ENCODE data around the gene VGLL2.

Gene VGLL2

DNA sequence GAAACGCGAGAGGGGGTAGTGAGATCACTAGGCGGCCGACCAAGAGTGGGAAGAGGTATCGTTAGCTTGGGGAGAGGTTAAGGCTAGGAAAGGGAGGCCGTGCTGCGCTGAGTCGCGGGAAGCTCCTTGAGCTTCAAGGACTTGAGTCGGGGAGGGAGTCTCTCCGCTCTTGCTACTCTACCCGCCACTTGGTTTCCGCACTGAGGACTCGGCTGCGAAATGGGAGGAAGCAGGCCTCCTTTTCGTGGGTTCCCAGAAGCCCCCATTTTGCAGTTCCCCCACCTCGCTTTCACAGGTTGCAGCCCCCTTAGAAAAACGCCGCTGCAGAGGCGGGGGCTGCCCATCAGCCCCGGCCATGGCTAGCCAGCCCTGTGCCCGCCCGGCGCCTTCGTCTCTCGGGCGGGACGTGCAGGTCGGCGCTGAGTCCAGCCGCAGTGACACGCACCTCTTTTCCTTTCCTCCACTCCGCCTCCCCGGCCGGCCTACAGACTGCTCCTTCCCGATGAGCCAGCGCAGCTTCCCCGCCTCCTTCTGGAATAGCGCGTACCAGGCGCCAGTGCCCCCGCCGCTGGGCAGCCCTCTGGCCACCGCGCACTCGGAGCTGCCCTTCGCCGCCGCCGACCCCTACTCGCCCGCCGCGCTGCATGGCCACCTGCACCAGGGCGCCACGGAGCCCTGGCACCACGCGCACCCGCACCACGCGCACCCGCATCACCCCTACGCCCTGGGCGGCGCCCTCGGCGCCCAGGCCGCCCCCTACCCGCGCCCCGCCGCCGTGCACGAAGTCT, 4.9 kb downstream of the VGLL2 start:
- no peak for DNase-seq

DNA sequence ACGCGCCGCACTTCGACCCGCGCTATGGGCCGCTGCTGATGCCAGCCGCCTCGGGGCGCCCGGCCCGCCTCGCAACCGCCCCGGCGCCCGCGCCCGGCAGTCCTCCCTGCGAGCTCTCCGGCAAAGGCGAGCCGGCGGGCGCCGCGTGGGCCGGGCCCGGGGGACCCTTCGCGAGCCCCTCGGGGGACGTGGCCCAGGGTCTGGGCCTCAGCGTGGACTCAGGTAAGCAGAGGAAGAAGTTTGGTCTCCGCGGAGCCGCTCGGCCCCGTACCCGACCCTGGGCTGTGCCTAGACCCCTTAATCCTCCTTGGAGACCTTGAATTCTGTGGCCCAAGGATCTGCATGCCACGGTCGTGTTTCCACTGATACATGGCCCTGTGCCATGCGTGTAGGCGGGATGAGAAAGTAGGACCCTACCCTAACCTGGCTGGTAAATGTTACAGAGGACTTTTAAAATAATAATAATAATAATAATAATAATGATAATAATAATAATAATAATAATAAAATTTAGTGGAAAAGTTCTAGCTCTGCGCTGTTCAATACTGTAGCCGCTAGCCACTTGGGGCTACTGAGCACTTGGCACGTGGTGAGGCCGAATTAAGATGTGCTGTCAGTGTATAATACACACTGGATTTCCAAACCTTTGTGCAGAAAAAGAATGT, 5.6 kb downstream of the VGLL2 start:
- DNase-seq: no peak

DNA sequence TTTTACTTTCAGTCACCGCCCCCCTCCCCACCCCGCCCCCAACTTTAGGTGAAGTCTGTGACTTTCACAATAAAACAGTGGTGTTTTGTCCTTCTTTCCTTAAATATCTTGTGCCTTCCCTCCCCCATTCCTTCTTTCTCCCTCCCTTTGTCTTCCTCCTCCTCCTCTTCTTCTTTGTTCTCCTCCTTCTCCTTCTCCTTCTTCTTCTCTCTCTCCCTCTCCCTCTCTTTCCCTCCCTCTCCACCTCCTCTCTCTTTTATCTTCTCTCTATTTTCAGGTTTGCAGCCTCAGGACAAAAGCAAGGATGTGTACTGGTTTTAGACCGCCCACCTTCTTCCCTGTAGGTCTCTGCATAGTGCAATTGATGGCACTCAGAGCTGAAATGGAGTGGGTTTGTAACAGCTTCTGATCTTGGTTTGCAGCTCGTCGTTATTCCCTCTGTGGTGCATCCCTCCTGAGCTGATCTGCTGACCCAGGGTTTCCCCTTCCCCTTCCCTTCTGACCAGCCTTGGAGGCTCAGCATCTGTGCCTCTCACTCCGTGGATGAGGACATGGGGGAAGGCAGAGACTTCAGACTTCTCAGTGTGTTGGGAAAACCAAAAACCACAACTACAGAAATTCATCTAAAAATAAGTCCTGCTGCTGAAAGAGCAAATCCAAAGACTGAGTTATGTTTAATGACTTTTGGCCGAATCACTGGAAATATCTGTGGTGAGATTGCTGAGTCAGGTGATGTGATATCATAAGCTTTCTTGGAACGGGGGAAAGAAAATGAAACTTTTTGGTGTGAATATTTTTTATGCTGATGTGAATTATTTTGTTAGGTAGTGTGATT, 6.9 kb downstream of the VGLL2 start:
- DNase-seq: no peak

DNA sequence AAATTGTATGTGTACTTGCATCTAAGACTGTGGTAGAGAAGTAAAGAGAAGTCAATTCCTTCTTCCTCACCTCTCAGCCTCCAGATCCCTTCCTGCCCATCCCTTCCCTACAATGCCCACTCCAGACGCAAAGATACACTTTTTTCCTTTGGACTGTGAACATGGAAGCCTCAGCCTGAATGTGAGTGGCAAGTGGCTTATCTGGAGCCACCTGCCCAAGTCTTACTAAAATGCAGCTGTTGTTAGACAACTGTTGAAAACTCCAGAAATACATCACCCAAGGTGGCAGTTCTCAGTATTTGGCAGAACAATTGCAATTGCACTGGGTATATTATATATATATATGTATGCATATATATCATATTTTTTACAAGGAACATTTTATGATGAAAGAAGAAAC, 7.5 kb downstream of the VGLL2 start:
- no peak for DNase-seq

DNA sequence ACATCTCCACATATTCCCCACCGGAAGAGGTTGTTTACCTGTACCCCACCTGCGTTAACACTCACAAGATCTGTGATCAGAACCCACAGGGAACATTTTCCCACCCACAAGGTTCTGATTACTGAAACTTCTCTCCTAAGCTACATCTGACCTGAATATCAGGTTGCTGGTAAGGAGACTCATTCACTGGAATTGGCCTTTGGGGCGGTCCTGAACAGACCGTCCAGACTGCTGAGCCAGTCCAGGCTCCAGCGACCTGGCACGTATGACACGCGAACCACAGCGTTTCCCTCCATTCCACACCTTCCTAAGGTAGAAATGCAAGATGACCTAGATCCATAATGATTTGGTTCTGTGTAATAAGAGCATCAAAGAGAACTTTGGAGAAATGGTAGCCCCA, 9.8 kb downstream of the VGLL2 start:
- DNase-seq: no peak

DNA sequence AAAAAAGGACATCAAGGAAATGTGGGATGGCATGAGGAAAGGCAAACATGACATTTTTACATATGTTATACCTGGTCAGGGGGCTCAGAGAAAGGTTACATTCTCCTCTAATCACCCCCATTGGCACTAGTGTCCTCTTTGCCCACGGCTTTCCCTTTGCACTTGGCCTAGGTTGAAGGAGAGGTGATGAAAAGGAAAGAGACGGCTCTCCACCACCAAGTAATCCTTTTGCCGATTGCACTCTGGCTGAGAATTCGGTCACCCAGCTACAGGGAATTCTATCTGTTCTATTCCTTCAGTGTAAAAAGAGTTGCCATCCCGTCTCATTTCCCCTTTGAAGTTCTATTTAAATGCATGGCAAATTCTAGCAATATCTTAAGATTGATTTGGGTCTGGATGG, 10.4 kb downstream of the VGLL2 start:
- DNase-seq: no peak

DNA sequence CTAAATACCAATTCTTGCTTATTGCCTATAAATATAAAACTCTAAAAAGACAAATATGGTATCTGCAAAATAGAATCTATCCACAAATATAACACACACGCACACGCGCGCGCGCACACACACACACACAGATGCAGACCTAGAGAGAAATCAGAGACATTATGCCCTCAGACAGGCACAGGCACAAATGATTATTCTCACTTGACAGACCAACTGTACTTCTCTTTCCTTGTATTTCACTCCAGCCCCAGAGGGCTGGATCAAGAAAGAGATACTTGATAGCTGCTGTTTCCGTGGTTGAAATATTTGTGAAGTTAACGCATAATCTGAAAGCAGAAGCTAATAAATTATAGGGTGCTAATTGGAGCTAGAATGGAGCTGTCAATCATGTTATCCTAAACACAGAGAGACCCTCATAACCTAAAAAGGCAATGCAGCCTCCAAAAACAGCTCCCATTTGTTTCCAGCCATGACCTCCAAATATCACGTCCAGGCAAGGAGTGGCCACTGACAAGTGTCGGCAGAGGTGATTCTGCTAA, 11.5 kb downstream of the VGLL2 start:
- no peak for DNase-seq

DNA sequence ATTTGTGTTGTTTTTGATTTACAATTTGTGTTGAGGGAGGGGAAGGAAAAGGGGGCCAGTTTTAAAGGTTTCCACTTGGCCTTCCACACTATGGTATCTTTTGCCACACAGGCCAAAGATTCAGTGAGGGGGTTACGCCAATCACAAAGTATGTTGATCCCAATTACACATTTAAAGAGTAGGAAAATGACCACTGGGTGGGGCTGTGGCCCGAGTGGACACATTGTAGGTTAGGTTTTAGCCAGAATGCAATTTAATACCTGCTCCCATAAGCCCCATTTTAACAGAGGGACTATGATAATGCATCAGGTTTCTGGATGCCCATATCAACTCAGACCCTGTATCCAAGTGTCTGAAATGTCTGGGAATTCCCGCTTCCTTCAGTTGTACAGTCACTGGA, 15.6 kb downstream of the VGLL2 start:
- DNase-seq: no peak

DNA sequence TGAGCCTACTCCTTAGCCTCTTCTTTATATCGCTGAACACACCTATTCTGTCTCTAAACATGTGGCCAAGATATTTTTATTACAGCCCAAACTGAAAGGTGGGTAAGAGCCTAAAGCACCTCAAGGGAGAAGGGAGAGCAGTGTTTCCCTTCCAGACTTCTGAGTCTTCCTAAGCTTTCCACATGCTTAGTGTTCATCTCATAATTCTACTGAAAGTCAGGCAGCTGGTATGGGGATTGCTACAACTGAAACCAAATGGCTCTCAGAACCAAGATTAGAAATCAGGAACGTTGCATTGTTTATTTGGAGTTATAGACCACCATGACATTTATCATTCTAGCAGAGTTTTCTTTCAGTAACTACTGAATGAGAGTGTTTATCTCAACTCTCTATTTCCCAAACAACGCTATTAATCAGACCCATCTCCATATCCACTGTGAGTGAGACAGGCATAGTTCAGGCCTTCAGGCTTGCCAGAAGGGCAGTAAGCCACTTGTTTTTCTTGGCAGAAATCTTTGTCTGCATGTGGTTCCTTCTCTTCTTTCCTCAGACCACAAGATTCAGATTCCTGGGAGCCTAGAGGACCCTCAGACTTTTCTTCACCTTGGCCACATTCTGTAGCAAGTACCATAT, 22.8 kb downstream of the VGLL2 start:
- no peak for DNase-seq

DNA sequence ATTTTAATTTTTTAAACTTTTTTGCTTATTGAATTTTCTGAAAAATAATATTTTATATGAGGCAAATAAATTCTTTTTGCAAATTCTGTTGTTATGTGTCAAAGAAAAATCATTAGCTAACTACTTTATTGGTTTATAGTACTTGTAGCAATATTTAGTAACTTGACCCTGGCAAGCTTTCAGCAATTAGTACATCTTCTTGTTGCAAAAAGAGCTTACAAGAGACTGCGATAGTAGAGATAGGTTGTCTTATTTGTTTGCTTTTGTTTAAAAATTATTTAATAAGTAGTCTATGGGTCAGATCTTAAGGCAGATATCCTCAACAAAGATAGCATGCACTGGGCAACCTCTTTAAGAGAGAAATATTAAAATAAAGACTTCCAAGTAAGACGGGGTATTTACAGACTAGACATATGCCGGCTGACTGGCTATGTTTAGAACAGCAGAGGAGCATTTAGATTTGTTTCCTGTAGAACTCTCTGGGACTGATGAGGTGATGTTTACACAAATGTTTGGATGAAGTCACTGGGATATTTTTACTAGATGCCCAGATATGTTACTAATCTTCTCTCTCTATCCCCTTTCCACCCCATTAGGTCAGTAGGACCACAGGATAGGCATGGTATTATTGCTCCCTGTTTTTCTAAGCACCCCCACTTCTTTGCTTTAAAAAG, 25.0 kb downstream of the VGLL2 start:
- no peak for DNase-seq

DNA sequence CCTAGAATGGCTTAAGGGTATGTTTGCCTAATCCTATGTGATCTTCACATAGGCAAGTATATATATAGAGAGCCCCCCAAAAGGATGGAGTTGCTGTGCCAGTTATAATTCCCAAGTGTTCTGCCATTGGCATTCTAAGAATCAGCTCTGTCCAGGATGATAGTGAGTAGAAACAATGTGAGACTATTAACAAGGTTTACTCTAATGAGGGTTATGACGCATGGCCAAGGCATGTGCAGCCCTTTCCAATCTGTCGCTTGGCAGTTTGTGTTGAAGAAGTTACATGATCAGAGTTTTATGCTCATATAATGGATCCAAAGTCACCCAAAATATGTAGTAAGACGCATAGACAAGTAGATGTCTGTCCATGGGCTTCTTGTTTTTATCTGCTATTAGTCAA, 33.6 kb downstream of the VGLL2 start:
- DNase-seq: no peak

DNA sequence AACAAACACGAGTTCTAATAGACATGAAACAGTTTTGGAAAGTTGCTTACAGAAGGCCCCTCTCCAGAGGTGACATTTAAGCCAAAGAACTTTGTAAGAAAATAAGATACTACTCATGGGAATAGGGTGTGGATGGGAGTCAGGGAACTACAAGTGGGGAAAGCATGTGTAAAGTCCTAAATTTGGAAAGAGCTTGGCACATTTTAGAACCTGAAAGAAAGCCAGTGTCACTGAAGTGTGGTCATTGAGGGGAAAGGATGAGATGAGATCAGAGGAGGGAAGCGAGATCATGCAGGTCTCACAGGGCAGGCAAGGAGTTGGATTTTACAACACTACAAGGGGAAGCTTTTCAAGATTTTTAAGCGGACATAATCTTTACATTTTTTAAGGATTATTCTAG, 38.0 kb downstream of the VGLL2 start:
- no peak for DNase-seq

DNA sequence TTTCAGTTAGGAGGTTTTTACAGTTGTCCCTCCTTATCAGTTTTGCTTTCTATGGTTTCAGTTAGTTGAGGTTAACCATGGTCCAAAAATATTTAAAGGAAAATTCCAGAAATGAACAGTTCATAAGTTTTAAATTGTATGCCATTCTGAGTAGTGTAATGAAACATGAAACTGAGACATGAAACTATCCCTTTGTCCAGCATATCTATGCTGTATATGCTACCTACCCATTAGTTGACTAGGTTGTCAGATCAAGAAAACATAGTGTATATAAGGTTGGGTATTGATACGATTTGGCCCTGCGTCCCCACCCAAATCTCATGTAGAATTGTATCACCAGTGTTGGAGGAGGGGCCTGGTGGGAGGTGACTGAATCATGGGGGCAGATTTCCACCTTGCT, 39.1 kb downstream of the VGLL2 start:
- DNase-seq: no peak

DNA sequence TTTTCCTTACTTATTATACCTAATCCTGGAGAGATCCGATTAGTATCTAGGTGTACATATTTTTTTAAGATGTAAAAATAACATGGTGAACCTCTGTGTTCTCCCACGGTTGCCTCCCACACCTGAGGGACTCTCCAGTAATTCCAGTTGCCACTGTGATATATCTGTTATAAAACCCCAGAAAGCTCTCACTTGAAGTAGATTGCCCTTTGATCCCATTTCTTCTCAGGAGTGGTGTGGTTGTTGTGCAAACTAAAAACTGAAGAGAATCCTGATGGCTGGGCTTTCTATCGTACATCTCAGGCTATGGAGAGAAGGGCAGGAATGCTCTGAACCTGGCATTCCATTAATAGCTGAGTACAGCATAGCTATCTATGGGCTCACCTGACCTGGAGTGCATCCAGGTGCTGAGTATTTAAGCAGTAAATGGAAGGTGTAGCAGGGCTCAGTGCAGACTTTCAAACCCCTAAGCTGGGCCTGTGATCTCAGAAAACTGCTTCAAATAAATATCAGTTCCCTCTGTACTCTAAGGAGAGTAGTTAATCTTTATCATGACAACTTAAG, 41.0 kb downstream of the VGLL2 start:
- DNase-seq: no peak

DNA sequence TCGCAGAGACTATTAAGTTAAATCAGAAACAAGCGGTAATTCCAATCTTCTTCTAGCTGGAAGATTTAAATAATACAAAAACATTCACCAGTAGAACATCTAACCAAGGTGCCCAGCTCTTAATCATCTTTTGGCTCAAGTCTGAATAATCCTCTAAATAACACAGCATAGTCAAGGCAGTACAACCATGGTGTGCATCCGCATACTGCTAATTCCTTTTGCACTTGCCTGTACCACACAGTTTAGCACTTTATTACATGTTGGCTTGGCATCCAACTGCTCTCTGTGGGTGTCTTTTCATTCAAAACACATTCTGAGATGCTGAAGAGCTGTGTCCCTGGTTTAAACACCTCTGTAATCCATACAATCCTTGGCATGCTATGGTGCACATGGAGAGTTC, 42.3 kb downstream of the VGLL2 start:
- no peak for DNase-seq

DNA sequence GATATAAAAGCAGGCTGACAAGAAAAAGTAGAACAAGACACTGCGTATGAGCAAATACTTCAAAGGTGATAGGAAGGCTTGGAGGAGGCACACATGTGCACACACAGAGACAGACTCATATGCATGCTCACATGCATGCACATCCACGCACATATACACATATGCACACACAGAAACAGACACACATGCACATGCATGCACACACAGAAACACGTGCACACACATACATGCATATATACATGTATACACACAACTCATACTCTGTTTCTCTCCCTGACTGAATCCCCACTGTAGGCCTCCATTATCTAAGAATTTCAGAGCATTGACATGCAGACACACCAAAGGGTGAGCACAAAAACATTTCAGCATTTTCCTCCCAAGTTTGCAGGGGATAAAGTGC, 43.7 kb downstream of the VGLL2 start:
- no peak for DNase-seq

DNA sequence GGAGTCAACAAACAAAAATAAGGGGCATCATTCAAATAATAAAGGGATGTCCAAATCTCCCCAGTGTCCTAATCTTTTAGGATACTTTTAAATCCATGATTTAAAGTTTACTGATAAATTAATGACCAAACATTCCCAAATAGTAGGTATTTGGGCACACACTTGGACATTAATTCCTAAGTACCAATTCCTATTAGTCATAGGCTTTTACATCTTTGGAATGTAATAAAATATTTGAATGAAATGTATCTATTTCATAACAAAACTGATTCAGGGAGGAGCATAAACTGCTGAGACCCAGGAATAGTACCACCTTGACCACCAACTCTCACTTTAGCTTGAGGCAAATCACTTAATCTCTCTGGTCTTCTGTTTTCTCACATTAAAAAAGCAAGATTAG, 44.3 kb downstream of the VGLL2 start:
- no peak for DNase-seq

DNA sequence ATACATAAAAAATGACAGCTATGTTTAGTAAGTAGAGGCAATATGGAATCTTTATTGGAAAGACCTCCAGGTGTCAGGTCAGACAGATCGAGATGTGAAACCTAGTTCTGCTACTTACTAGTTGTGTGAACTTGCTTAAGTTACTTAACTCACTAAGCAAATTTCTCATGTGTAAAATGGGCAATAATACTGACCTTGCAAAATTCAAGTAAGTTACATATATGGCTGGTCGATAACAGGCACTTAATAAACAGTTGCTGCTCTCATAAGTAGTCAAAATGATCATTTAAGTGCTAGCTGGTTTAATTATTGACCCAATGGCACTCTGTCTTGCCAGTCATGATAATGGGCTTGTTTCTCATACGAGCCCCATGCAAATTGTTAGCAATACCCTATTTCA, 46.0 kb downstream of the VGLL2 start:
- DNase-seq: no peak

DNA sequence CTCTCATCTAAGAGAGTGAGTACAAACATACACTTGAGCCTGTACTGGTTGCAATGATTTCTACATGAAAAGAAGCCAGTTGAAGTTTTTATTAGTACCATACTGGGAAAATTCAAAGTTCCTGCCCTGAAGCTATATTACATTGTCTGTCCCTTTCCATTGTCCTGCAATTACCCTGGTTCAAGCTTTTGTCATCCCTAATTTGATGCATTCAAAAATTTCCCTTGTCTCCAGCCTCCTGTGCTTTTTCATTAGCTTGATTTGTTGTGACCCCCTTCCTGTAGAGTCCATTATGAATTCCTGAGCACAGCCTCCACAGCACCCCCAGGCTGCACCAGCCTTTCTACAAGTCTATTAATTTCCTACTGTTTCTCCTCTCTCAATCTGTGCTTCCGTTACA, 46.4 kb downstream of the VGLL2 start:
- DNase-seq: no peak

DNA sequence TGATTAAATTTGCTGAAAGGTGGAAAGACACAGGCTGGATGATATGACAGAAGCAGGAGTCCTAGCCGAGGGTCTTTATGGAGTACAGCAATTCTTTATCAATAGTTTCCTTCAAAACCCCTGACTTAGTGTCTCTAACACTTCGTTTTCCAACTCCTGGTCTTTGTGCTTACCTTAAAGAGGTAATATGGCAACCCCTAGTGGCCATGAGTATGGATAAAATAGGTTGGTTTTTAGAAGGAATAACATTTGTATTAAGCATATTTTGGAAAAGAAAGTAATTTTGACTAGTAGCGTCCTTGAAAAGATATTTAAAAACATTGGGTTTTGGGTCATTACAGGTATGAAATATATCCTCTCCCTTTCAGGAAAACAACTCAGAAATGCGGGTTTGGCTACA, 51.9 kb downstream of the VGLL2 start:
- no peak for DNase-seq
